Bone marrow (tissue), 2 donors: ENCODE results near the gene CUBN.

Source experiments
- DNase-seq, 2 donors: peaks; one replicate each; lab custom pipeline; 2025; lab: John Stamatoyannopoulos, UW

CUBN gene

DNA sequence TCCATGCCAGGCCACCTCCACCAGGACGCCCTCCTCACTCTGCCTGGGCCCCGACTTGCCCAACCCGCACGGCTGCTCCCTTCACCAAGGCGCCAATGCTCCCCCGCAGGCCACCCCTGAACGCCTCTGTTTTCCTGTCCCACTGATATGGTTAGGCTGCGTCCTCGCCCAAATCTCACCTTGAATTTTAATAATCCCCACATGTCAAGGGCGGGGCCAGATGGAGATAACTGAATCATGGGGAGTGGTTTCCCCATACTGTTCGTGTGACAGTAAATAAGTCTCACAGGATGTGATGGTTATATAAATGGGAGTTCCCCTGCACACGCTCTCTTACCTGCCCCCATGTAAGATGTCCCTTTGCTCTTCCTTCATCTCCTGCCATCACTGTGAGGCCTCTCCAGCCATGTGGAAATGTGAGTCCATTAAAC lies 342.2 kb downstream of the CUBN start:
- no peak for DNase-seq

GRCh38 chr10:16780338-16780880 lies 349.2 kb downstream of the CUBN start:
- DNase-seq: no peak

DNA sequence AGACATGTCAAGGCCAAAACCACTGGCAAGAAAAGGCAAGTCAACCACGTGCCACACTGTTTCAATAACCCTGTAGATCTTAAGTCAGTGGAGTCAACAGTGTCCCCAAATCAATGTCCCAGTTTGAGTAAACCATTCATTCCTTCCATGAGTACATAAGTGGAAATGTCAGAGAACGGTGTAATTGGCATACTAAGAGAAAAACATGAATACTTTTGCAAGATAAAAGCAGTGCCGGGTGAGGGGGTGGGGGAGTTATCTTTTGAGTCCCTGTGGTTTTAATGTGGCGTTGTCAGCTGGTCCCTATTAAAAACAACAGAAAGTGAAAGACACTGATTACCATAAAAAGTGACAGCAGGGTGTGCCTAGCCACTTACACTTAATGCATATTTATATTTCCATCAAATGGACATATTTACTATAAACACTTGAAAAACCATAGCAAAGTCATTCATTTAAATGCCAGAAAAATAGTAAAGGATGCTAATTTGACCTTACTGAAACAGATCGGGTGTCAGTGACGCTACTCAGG lies 350.2 kb downstream of the CUBN start:
- DNase-seq: no peak

GRCh38 chr10:16777473-16778370 lies 351.9 kb downstream of the CUBN start:
- peak in 1 of 2 donors; percentile 25 for DNase-seq

DNA sequence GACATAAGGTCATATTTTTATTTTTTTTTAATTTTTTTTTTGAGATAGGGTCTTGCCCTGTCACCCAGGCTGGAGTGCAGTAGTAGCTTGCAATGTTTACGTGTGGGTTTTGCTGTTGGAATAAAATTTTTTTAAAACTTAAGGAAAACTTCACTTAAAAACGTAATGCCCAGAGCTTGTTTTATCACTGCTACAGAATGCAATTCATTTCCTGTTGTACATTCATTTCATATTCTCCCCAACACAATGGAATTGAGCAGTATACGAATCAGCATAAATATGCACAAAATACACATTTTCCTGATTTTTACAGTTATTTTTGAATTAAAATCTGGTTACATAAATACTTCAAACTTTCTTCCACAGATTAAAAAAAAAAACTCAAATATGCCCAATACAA lies 352.7 kb downstream of the CUBN start:
- no peak for DNase-seq
